Measurements from ENCODE around the gene SLC30A10.

- TF ChIP-seq CTCF (IDR thresholded peaks at IDR 0.05) (no peak), POLR2A (IDR thresholded peaks at IDR 0.05) (no peak), EP300 (IDR thresholded peaks at IDR 0.05) (no peak)
These were observed 25.4 kb downstream of the SLC30A10 start for GRCh38 chr1:219902951-219903350.

Measured in gastroesophageal sphincter (tissue), 3 donors.